ENCODE data around the gene FRMD7.
"Not testable (repeated sequence)": the region's sequence is repeated elsewhere in the genome, so short reads cannot be mapped to it uniquely, and the experiment has no call there.

The FRMD7 gene

DNA sequence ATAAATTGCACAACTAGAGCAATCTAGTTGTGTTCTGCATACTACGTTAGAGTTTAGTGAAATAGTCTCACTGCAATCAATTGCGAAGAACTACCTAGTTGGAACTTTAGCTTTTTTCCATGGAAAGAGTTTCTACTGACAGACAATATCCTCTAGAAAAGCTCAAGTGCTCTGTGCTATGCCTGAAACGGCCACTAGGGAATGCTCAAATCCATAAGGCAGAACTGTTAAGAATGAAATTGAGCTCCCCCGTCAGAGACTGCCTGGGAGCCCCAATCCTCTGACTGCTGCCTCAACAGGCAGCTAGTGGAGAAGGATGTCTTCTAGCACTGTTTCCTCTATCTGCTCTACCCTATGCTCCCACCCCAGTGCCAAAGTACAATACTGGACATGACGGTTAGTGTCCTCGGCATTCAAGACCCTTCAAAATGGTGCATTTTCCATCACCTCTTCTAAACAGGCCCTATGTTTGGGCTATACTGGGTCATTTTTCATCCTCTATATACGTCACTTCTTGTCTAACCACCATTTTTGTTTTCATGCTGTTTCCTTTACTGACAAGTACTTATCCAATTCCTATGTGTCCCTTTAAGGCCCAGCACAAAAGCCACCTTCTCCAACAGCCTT lies 35.3 kb downstream of the FRMD7 start:
- peak; percentile 60 for DNase-seq (ENCODE audit: low spot score)

DNA sequence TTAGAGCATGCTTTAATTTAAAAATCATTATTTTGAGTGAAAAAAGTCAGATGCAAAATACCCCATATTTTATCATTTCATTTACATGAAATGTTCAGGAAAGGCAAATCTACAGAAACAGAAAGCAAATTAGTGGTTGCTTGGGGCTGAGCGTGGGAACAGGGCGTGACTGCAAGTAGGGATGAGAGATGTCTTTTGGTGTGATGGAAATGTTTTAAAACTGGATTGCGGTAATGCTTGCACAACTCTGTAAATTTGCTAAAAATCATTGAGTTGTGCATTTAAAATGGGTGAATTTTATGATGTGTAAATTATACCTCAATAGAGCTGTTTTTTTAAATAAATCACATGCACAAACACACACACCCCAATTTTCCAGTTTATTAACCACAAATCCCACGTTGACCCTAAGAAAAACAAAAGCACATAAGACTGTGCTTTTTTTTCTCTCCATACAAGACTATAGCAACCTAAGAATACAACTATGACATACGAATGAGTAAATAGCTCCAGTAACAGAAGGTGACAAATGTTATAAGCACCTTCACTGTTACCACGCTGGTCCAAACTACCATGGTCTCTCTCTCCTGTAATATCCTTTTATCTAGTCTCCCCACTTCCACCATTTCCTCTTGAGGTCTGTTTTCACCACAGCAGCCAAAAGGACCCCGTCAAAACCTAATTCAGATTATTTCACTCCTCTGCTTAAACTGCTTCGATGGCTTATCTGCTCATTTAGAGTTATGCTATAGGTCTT lies 37.2 kb downstream of the FRMD7 start:
- DNase-seq (ENCODE audit: low spot score): no peak

DNA sequence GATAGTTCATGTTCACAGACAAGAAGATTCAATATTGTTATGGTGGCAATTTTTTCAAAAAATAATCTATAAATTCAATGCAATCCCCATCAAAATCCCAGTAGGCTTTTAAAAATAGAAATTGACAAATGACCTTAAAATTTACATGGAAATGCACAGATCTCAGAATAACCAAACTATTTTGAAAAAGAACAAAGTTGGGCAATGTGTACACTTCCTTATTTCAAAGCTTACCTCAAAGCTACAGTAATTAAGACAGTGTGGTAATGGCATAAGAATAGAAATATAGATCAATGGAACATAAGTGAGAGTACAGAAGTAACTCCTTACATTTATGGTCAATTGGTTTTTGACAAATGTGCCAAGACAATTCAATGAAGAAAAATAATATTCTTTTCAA lies 39.0 kb downstream of the FRMD7 start:
- DNase-seq (ENCODE audit: low spot score): no peak

DNA sequence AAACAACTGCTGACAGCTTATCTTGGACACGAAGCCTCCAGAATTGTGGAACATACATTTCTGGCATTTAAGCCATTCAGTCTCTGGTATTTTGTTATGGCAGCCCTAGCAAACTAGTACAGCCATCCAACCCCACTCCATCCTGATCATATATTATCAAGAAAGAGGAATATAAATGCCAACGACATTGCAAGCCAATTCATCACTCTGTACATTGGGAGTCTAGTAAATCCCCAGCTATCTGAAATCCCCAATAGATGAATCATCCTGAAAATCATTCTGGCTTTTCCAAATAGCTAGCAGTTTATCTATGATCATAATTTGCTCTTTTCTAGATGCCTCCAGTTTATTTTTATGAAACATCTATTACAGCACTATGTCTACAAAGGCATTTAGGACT lies 41.1 kb downstream of the FRMD7 start:
- DNase-seq (ENCODE audit: low spot score): no peak

DNA sequence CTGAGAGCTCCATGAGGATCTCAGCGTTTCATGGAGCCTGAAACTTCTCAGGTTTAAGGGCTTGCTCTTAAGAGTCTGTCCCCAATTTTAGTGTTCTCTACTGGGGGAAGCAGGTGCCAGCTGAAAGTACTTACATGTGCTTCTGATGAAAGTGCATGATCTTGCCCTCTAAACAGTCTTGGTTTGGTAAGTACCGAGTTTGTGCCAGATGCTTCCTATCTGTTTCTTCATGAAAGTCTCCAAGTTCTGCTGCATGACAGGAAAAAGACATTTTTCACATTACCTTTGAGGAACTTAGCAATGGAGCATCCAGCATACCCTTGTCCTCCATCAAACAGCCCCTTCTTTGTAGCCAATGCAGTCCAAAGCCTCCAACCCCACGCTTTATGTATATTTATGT lies 42.0 kb downstream of the FRMD7 start:
- DNase-seq (ENCODE audit: low spot score): no peak

DNA sequence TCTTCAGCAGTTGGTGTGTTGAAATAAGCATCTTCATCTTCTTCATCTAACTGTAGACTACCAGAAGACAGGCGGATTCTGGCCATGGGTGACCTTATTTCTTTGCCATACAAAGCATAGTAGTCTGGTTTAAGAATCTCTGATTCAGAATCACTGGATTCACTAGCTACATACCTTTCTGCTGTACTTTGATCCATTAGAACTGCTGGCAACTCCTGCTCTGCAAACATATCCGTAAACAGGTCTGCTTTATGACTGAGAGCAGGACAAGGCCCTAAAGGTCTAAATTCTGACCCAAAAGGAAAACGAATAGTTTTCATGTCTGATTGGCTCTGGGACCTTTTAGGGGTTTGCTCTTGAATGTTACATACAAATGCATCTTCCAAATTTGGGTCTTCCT lies 49.9 kb downstream of the FRMD7 start:
- DNase-seq (ENCODE audit: low spot score): no peak

DNA sequence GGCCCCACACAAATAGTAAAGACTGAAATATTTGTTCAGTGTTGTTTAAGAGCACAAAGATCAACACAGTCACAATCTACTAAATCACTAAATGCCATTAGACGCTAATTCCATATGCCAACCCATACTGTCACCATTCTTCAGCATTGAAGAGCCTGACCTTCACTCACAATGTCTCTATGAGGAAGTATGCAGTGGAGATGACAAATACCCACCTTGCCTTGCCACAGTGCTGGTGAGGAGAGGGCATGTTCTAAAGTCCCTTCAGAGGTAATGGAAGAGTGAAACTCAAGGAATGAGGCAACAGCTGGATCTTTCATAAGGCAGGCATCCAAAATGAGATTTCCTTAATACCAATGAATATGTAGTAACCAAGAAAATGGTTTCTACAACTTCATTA lies 50.4 kb downstream of the FRMD7 start:
- DNase-seq (ENCODE audit: low spot score): no peak

DNA sequence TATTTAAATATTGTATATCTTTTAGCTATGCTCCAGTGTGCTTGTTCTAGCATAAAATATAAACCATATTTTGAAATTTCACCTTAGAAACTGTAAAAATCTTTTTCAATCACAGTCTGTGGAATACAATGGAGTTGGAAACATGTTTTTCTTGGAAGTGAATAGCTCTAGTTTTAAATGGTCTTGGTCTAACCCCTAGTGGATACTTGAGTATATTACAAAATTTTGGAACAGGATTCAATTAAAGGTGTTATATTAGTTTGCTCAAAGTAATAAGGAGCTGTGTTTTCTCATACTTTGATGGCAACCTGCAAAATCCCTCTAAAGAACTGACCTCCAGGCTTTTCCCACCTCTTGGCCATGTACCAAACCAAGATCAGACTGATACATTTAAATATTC lies 56.6 kb downstream of the FRMD7 start:
- peak; percentile 13 for DNase-seq (ENCODE audit: low spot score)

DNA sequence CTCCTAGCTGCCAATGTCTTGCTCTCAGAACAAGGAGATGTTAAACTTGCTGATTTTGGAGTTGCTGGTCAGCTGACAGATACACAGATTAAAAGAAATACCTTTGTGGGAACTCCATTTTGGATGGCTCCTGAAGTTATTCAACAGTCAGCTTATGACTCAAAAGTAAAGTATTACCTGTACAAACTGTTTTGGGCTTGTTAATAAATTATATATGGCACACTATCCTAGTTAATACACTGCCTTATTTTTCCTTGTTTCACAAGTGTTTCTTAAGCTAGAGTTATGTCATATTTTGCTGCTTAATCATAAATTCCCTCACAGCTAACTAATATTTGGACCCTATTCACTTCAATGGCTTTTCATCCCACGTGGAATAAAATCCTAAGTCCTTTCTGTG lies 59.4 kb downstream of the FRMD7 start:
- no peak for DNase-seq (ENCODE audit: low spot score)

DNA sequence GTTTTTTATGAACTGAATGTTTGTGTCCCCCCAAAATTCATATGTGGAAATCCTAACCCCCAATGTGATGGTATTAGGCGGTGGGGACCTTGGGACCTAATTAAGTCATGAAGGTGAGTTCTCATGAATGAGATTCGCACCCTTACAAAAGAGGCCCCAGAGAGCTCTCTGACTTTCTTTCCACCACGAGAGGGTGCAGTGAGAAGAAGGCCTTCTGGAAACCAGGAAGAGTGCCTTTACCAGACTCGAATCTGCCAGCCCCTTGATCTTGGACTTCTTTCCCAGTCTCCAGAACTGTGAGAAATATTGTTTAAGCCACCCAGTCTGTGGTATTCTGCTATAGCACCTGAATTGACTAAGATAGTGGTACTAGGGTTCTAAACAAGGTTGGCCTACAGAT lies 64.0 kb downstream of the FRMD7 start:
- no peak for DNase-seq (ENCODE audit: low spot score)

DNA sequence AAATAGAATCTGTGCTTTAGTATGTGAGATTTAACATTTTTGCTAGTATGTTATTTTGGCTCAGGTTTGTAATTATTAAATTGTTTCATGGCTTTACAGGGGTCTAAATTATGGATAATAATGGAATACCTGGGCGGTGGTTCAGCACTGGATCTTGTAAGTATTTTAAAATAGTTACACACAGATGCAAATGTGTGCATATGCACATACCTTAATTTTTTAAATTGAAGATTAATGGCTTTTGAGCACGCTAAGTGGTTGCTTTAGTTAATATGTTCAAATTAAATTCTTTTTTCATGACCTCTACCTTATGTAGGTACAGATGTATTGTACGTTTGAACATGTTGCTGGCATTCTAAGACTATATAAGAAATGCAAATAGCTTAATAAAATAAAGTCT lies 64.5 kb downstream of the FRMD7 start:
- no peak for DNase-seq (ENCODE audit: low spot score)

DNA sequence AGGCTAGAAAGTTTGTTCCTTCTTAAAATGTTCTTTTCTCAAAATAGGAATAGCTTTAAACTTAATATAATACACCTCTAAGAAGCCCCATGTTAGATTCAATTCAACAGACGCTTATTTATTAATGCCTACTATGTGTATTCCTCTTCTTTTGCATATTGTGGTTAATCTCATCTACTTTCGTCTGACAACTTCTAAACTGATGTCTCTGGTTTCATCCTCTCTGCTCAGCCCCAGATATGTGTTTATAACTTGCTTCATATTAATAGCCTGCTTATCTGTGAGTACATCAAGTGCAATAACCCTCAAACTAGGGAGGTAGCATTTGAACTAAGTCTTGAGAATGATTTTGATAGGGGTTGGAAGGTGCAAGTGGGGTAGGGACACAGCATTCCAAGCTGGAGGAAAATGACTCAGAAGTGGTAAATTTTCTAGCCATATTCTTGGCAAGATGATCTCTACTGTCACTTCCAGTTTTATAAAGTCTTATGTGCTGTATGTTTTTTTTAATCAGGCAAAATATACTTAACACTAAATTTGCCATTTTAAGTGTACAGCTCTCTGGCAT lies 67.8 kb downstream of the FRMD7 start:
- DNase-seq (ENCODE audit: low spot score): no peak

DNA sequence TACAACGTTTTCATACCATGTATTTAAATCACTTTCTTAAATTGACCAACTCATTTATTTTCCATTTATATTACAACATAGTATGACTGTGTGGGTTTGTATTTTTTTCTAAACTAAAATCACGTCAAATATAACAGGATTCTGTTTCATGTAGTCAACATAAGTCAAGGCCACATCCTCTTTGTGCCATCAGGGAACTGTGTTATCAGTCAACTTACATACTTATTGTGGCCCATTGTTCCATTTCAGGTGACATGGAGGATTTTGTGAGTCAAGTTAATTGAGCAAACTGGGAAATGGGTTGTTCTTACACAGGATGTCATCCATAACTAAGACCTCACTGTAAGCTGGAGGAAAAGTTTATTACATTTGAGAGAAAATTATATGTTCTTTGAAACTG lies 68.8 kb downstream of the FRMD7 start:
- DNase-seq (ENCODE audit: low spot score): no peak

DNA sequence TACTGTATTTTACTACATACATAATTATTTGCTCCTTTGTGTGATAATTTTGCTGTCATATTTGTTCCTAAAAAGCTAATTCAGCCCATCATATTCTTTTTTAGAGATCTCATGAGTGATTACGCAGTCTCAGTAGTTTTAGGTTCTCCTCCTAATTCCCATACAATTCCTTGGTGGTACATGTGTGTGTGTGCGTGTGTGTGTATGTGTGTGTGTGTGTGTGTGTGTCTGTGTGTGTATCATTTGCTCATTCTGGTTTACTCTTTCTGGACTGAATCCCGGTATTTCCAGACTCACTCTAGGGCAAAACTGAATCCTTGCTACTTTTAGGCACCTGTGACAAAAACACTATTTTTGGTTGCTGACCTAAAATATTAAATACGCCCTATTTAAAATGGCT lies 69.8 kb downstream of the FRMD7 start:
- DNase-seq (ENCODE audit: low spot score): no peak

DNA sequence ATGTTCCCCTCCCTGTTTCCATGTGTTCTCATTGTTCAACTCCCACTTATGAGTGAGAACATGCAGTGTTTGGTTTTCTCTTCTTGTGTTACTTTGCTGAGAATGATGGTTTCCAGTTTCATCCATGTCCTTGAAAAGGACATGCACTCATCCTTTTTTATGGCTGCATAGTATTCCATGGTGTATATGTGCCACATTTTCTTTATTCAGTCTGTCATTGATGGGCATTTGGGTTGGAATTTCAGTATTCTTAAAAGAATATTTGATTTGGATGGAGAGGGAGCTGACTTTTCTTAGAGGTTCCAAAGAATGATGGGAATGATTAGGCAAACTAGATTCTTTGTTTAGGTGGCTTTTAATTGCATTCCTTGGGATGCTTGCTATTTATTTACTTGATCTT lies 76.0 kb downstream of the FRMD7 start:
- DNase-seq (ENCODE audit: low spot score): not testable (repeated sequence)

DNA sequence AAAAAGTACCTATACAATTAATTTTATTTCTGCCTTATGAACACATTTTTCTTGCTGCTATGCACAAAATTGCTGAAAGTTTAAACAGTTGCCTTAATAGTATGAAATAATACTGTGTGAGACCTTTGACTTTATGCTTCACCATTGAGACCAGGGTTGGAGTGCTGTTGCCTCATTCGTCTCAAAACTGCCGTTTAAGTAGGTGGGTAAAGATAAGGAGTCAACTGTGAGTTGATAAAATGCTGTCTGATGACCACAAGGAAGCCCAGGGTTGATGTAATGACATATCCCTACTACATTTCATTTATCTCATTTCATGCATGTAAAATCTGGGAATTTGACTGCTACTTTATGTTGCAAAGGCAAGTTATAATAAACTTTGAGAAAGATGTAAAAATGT lies 81.3 kb downstream of the FRMD7 start:
- no peak for DNase-seq (ENCODE audit: low spot score)

DNA sequence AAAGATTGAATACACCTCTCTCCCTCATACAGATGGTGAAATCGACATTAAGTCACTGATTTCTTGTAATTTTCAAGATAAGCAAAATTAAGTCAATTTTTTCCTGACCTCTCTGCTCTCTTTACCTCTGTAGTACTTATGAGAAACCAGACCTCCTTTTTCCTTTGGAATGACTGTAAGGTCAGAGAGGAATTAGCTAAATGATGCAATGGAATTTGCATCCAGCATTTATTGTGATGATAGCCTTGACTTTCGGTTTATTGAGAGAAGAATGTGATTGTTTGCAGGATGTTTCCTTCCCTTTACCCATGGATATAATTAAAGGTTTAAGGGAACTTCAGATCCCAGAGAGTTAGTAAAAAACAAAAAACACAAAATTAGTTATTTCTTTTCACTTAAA lies 82.4 kb downstream of the FRMD7 start:
- DNase-seq (ENCODE audit: low spot score): no peak

DNA sequence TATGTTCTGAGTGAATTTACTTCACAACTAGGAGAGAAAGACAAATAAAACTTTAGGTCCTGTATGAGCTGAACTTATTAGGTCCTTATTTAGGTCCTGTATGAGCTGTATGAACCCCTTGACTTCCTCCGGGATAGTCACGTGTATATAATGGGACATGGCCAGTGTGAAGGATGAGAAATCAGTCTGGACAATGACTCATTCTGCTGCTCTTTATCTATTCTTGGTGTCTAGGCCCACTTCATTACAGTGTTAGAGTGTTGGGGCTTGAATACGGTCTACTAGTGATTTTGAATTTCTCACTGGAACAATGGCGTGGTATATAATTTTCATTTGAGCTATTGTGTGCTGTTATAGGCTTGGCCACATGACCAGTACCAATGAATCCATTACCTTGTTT lies 82.9 kb downstream of the FRMD7 start:
- DNase-seq (ENCODE audit: low spot score): no peak

DNA sequence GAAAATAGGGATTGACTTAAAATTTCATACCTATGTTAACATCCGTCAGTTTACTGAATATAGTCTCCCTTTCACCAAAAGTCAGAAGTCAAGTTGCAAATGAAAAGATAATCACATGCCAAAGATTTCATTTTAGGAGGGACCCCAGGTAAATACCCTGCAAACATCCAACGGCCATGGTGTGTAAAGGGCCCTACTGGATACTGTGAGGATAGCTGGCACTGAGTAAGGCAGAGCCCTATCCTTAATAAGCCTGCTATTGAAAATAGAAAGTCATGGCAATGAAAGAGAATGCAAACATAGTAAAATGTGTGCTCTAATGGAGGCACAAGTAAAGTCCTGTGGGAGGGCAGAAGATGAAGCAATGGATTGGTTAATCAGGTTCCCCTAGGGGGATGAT lies 83.8 kb downstream of the FRMD7 start:
- no peak for DNase-seq (ENCODE audit: low spot score)

DNA sequence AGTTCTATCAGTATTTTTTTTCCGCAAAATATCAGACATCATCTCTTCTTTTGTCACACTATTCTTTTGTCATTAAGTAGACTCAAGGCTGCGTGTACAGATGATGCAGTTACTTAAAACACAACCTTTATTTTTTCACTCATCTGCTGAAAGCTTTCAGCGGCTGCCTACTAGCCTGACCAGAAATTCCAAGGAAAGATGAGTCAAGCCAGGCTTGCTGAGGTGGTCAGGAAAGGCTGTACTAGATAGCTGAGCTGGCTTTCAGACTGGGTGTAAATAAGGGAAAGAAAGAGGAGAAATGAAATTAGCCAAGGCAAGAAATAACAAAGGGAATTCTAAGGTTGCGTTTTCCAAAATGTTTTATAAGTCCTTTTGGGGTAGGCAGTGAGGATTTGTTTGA lies 86.8 kb downstream of the FRMD7 start:
- no peak for DNase-seq (ENCODE audit: low spot score)

DNA sequence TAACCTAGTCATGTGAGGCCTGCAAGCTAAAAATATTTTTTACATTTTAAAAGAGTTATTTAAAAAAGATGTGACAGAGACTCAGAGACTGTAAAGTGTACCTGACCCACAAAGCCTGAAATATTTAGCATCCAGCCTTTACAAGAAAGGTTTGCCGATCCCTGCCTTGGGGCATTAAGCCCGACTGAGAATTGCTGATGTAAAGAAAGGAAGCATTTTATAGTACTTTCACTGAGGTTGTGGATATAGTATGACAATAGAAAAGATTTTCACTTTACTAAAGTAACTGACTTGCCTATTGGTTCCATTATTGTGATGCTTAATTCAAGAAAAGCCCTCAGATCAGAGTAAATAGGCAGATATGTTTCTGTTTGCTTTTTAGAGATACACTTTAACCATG lies 87.8 kb downstream of the FRMD7 start:
- DNase-seq (ENCODE audit: low spot score): no peak

DNA sequence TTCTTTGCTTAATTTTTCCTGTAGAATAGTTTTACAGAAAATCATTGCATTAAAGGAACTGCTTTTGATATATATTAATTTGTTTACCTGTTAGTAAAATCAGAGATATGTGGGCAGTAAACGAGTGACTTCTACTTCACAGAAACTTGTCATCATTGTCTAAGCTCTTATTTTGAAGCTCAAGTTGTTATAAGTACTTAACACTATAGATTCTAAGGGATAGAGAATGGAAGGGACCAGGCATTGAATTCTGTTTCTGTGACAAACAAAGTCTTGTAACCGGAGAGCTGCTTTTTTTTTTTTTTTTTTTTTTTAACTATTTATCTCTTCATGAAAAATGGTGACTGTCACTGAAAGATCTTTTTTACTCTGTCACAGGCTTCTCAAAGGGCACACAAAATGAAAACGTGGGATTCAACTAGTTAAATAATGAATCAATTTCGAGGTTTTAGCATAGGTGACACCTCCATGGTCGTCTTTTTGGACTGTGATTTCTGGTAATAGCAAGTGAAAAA lies 90.3 kb downstream of the FRMD7 start:
- DNase-seq (ENCODE audit: low spot score): no peak

DNA sequence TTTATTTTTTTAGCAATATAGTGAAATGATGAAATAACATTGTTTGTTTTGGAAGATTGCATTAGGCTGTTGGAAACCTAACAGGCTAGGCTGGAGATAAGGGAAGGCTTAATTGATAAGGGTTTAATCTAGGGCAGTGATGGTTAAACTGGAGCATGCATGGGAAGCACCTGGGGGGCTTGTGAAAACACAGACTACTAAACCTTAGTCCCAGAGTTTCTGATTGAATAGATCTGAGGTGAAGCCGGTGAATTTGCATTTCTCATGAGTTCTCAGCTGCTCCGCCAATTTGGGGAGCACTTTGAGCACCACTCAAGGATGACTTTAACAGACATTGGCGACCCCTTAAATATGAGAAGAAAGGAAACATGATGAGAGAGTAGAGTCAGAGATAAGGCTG lies 93.2 kb downstream of the FRMD7 start:
- DNase-seq (ENCODE audit: low spot score): no peak

DNA sequence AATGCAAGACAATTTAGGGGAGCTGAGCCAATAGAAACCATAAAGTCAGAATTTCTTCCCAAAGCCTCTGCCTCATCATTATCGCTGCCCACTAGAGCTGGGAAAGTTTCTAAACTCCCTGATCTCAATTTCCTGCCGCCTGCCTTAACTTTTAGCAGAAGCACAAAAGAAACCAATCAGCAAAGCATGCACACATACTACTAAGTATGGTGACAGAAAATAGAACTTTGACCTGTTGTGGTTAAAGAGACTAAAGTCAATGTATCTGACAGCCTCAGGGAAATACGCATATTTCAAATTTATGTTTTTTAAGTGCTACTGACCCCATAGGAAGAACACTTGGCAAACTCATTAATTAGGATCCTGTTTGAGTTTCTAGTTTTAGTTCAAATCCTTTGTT lies 94.7 kb downstream of the FRMD7 start:
- no peak for DNase-seq (ENCODE audit: low spot score)

Measured in D341Med (cell line).